SK-N-SH treated with all-trans-retinoic acid at 6 μM for 48 hours (cell line): ENCODE results near the gene RXRA.

Source experiments
- BACH2 ChIP-seq: fragments of 250-450 bp; sonication (Bioruptor Pico); IDR thresholded peaks from 2 replicates; pipeline ENCODE4 v1.9.0; 2021; ENCODE audit warnings: mild to moderate bottlenecking, borderline replicate concordance
- CSDC2 ChIP-seq: fragments of 250-450 bp; sonication (Bioruptor Pico); IDR thresholded peaks from 2 replicates; pipeline ENCODE4 v1.5.0; 2020; ENCODE audit warnings: mild to moderate bottlenecking, moderate library complexity
- GLIS3 ChIP-seq: fragments of 250-450 bp; sonication (Bioruptor Pico); IDR thresholded peaks from 2 replicates; pipeline ENCODE4 v1.5.0; 2020; ENCODE audit warnings: mild to moderate bottlenecking, moderate library complexity
- ISL1 ChIP-seq: fragments of 250-450 bp; sonication (Bioruptor Pico); IDR thresholded peaks from 2 replicates; pipeline ENCODE4 v2.1.2; 2022; ENCODE audit warnings: mild to moderate bottlenecking, moderate library complexity
- OSR1 ChIP-seq: fragments of 250-450 bp; sonication (Bioruptor Pico); IDR thresholded peaks from 2 replicates; pipeline ENCODE4 v1.8.0; 2022; ENCODE audit warnings: moderate library complexity, mild to moderate bottlenecking, inconsistent platforms
- PATZ1 ChIP-seq: fragments of 250-450 bp; sonication (Bioruptor Pico); IDR thresholded peaks from 2 replicates; pipeline ENCODE4 v1.8.0; 2020; ENCODE audit warnings: mild to moderate bottlenecking, moderate library complexity, borderline replicate concordance
- PPARA ChIP-seq: fragments of 250-450 bp; sonication (Bioruptor Pico); IDR thresholded peaks from 2 replicates; pipeline ENCODE4 v1.5.0; 2020; ENCODE audit warnings: mild to moderate bottlenecking, borderline replicate concordance
- RARB ChIP-seq: fragments of 250-450 bp; sonication (Bioruptor Pico); IDR thresholded peaks from 2 replicates; pipeline ENCODE4 v1.8.0; 2021; ENCODE audit warnings: mild to moderate bottlenecking, moderate library complexity
- TCF4 ChIP-seq: fragments of 250-450 bp; sonication (Bioruptor Pico); IDR thresholded peaks from 2 replicates; pipeline ENCODE4 v1.8.0; 2021; ENCODE audit warnings: mild to moderate bottlenecking, moderate library complexity, borderline replicate concordance
- ZC3H10 ChIP-seq: fragments of 250-450 bp; sonication (Bioruptor Pico); IDR thresholded peaks from 2 replicates; pipeline ENCODE4 v1.5.1; 2021; ENCODE audit warnings: mild to moderate bottlenecking, moderate library complexity
- ZFP3 ChIP-seq: fragments of 250-450 bp; sonication (Bioruptor Pico); IDR thresholded peaks from 2 replicates; pipeline ENCODE4 v1.5.0; 2020; ENCODE audit warnings: mild to moderate bottlenecking, moderate library complexity
- ZNF565 ChIP-seq: fragments of 450-650 bp; formaldehyde crosslinking; conservative IDR thresholded peaks from 2 replicates; pipeline ENCODE4 v1.5.0; 2020; ENCODE audit warnings: low read depth, mild to moderate bottlenecking, moderate library complexity
- TF ChIP-seq, protein P1 (sequence below): fragments of 250-450 bp; sonication (Bioruptor Pico); IDR thresholded peaks from 2 replicates; pipeline ENCODE4 v1.5.1; 2021; ENCODE audit warnings: mild to moderate bottlenecking, moderate library complexity
- TF ChIP-seq, protein P2 (sequence below): fragments of 250-450 bp; sonication (Bioruptor Pico); IDR thresholded peaks from 2 replicates; pipeline ENCODE4 v1.8.0; 2021; ENCODE audit warnings: low read depth, mild to moderate bottlenecking, moderate library complexity, borderline replicate concordance

DNA sequence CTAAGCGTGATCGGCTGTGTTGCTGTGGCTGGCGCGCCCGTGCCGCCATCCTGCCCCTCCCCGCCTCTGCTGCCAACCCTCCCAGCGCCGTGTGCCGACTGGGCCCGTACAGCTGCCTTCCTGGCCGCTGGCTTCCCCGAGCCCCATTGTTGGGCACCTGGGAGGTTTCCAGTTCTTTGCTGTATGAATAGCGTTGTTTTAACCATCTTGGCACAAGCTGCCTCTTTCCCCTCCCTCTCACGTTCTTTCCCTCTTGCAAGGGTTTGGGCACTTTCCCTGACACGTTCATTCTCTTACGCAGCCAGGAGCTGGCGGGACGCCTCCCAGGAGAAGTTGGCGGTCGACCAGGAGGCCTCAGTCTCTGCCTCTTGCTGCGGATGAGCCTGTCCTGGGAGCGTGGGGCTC, 43.1 kb upstream of the RXRA start:
- TF ChIP-seq BACH2 (CRISPR knock-in tag), result no peak
- no peak for TF ChIP-seq TCF4
- TF ChIP-seq ZNF565 (CRISPR knock-in tag), result no peak
- TF ChIP-seq, protein P1, sequence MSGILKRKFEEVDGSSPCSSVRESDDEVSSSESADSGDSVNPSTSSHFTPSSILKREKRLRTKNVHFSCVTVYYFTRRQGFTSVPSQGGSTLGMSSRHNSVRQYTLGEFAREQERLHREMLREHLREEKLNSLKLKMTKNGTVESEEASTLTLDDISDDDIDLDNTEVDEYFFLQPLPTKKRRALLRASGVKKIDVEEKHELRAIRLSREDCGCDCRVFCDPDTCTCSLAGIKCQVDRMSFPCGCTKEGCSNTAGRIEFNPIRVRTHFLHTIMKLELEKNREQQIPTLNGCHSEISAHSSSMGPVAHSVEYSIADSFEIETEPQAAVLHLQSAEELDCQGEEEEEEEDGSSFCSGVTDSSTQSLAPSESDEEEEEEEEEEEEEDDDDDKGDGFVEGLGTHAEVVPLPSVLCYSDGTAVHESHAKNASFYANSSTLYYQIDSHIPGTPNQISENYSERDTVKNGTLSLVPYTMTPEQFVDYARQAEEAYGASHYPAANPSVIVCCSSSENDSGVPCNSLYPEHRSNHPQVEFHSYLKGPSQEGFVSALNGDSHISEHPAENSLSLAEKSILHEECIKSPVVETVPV (CRISPR knock-in tag), result no peak
- TF ChIP-seq CSDC2 (CRISPR knock-in tag), result no peak
- TF ChIP-seq, protein P2, sequence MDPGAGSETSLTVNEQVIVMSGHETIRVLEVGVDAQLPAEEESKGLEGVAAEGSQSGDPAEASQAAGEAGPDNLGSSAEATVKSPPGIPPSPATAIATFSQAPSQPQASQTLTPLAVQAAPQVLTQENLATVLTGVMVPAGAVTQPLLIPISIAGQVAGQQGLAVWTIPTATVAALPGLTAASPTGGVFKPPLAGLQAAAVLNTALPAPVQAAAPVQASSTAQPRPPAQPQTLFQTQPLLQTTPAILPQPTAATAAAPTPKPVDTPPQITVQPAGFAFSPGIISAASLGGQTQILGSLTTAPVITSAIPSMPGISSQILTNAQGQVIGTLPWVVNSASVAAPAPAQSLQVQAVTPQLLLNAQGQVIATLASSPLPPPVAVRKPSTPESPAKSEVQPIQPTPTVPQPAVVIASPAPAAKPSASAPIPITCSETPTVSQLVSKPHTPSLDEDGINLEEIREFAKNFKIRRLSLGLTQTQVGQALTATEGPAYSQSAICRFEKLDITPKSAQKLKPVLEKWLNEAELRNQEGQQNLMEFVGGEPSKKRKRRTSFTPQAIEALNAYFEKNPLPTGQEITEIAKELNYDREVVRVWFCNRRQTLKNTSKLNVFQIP, result no peak
- TF ChIP-seq GLIS3 (CRISPR knock-in tag), result no peak
- TF ChIP-seq PATZ1 (CRISPR knock-in tag), result no peak
- TF ChIP-seq OSR1 (CRISPR knock-in tag), result no peak
- TF ChIP-seq PPARA (CRISPR knock-in tag), result no peak
- no peak for TF ChIP-seq RARB
- TF ChIP-seq ISL1, result no peak
- TF ChIP-seq ZC3H10 (CRISPR knock-in tag), result no peak
- TF ChIP-seq ZFP3 (CRISPR knock-in tag), result no peak
